H7 (cell line): Measurements from ENCODE around the gene NEUROG3. TPM values are rescaled to one million over a fixed set of nuclear protein-coding genes. Genes with fewer than 3 reads are reported as not detected.

Experiments
- DNase-seq: peaks from one replicate; pipeline ENCODE4 v3.0.0; 2012
- H3K27me3 ChIP-seq: 2 replicates; pipeline ENCODE4 v1.6.0; 2011; ENCODE audit warnings: mild to moderate bottlenecking, low read length; ENCODE audit not compliant: control insufficient read depth, insufficient read depth
- H3K36me3 ChIP-seq: replicated peaks from 2 replicates; pipeline ENCODE4 v1.5.1; 2011; ENCODE audit warnings: low read length; ENCODE audit not compliant: control insufficient read depth, insufficient read depth
- H3K4me3 ChIP-seq: 2 replicates; pipeline ENCODE4 v1.5.1; 2011; ENCODE audit warnings: low read depth, mild to moderate bottlenecking, control low read depth, low read length, moderate library complexity; ENCODE audit not compliant: insufficient read depth
- total RNA-seq: library from RNA; depleted of rRNA; stranded (reverse); fragments of >200 nt; shearing (Covaris generic); gene quantifications from 2 replicates; pipeline ENCODE4 v1.2.3, GENCODE V29; 2014; rRNA removed

Gene NEUROG3, protein sequence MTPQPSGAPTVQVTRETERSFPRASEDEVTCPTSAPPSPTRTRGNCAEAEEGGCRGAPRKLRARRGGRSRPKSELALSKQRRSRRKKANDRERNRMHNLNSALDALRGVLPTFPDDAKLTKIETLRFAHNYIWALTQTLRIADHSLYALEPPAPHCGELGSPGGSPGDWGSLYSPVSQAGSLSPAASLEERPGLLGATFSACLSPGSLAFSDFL
- total RNA-seq = 0.14 and 1.4 TPM in 2 replicates

DNA sequence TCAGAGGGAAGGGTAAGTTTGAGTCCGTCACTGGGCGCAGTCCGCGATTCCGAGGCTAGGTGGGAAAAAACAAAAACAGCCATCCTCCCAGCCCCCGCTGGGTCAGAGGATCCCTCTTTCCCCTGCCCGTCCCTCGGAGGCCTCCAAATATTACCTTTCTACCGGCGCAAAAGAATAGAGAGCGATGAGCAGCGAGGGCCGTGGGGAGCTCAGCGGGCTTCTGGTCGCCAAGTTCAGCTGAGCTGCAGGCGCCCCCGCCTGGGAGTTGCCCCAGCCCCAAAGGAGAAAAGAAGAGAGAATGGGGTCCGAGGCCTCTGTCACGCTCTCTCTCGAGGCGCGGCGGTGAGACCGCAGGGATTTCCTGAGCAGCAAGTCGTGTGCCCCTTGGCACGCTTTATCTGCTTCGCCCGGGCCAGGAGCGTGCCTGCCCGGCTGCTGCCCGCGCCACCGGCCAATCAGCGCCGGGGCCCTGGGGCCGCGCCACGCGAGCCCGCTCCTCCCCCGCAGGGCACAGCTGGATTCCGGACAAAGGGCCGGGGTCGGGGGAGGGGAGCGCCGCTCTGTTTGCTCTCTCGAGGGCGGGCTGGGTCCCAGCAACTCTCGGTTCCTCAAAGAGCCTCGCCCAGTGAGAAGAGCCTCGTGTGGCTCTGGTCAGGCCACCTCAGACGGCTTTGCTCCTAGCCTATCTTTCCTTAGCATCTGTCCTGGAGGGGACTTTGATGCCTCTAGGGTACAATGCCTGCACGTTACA lies at the start of gene NEUROG3:
Gene NEUROG3 (minus strand): TSS at position 367 of the 751 bp plus-strand sequence. CDS start 379 bp downstream, outside the sequence.
- Histone ChIP-seq H3K36me3 (no peaks in the 10 kb centered on the region), H3K27me3 (peaks cover 97% of the 10 kb centered on the region), H3K4me3 (peak within 1 kb of the TSS; percentile 39)
- DNase-seq = peak; percentile 89

DNA sequence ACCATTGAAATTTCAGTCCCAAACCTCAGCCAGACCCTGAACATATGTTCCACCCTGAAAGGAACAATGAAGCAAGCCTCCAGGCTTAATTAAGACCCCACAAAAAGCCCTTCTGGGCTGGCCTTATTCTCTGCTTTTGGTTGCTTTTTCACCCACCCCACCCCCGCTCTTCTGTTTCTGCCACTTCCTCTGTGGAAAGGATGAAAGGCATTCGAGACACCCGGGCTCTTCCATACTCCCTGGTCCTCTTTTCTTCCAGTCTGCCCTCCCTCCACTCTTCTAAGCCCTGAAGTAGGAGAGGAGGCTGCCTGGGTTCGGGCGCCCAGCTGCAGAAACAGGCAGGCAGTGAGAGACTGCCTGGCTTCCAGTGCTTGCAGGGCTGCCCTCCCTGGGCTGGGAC lies 47.4 kb upstream of the NEUROG3 start:
- Histone ChIP-seq H3K4me3 (no peak overlapping the region), H3K36me3 (no peaks in the 10 kb centered on the region), H3K27me3 (no peaks in the 10 kb centered on the region; the same call in 1 of the 2 replicates)
- DNase-seq = no peak

DNA sequence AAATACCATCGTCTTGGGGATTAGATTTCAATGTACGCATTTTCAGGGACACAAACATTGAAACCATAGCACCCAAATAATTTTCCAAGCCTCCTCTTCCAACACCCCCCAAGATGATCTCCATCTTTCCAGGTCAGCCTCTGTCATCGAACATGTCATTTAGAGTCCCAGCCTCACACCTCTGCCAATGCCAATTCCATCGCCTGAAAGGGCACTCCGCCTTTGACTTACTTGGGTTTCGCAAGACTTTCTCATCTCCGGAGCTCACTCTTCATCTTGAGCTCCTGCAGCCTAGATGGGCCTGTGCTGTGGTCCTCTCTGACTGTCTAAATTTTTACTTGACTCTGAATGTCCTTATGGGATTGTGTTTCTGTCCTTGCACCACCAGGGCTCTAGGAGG lies 46.4 kb upstream of the NEUROG3 start:
- Histone ChIP-seq H3K36me3 (no peaks in the 10 kb centered on the region), H3K27me3 (no peaks in the 10 kb centered on the region; the same call in 1 of the 2 replicates), H3K4me3 (no peak overlapping the region)
- no peak for DNase-seq

DNA sequence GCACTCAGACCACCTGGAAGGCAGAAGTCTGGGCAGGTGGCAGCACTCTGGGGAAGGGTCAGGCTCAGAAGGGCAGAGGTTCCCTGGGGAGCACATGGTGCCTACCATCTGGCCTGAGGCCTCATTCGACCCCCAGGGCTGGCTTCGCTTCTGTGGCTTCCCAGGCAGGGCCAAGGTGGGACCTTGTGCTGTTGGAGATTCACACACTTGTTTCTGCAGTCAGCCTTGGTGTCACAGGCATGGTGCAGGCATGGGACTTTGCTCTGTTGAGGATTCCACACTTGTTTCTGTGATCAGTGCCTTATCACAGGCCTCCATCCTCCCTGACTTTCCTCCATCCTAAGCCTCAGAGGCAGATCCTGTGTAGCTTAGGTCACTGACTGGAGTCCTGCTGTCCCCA lies 45.5 kb upstream of the NEUROG3 start:
- DNase-seq = no peak
- no peak overlapping the region for H3K4me3 ChIP-seq
- no peaks in the 10 kb centered on the region for H3K36me3 ChIP-seq
- H3K27me3 ChIP-seq = no peaks in the 10 kb centered on the region; the same call in 1 of the 2 replicates

DNA sequence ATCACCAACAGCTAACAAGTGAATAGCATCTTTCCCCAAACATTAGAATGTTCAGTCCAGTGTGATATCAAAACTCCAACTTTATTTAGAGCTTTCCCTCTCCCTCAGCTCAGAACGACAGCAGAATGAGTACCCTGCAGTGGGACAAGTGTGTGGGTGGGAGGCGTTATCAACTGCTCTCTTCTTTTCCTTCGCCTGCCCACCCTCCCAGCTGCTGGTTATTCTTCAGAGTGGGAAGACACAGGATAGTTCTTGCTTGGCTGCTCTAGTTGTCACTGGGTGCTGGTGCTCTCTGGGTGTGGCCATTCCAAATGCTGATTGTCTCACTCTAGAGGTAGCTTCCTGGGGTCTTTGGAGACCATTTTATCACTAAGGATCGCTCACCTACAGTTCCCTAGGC lies 43.1 kb upstream of the NEUROG3 start:
- H3K27me3 ChIP-seq = no peaks in the 10 kb centered on the region; the same call in none of the 2 replicates
- H3K4me3 ChIP-seq = no peak overlapping the region
- DNase-seq = no peak
- no peaks in the 10 kb centered on the region for H3K36me3 ChIP-seq

DNA sequence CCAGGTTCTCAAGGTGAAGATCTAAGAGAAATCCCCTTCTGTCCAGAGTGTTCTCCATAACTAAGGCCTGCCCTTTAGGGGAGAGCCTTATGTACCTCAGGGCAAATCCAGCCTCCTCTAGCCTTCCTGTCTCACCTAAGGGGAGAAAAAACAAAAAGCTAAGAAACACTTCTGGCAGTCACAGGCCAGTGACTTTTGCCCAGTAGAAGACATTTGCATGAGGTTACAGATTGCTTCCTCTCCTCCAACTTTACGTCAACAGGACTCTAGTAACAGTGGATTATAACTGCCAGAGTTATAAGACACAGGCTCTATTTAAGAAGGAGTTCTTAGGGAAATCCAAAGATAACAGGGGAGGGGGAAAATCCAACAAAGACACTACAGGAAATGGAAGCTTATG lies 40.9 kb upstream of the NEUROG3 start:
- DNase-seq = no peak
- Histone ChIP-seq H3K27me3 (no peaks in the 10 kb centered on the region; the same call in 1 of the 2 replicates), H3K36me3 (no peaks in the 10 kb centered on the region), H3K4me3 (no peak overlapping the region)

DNA sequence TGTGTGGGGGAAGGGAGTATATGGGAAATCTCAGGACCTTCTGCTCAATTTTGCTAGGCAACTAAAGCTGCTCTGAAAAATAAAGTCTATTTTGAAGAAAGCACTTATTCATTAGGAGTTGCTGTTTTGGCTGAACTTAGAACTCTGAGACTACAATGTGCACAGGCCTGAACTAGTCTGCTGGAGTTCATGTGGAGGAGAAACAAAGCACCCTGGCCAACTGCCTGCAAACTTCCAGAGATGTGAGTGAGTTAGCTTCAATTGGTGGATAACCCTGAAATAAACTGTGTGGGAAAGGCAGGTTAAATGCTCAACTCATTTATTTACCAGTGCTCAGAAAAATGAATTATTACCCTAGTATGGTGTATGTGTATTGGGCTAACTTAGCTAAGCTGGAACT lies 39.5 kb upstream of the NEUROG3 start:
- H3K36me3 ChIP-seq = no peaks in the 10 kb centered on the region
- H3K4me3 ChIP-seq = no peak overlapping the region
- H3K27me3 ChIP-seq = no peaks in the 10 kb centered on the region; the same call in 1 of the 2 replicates
- DNase-seq = no peak

DNA sequence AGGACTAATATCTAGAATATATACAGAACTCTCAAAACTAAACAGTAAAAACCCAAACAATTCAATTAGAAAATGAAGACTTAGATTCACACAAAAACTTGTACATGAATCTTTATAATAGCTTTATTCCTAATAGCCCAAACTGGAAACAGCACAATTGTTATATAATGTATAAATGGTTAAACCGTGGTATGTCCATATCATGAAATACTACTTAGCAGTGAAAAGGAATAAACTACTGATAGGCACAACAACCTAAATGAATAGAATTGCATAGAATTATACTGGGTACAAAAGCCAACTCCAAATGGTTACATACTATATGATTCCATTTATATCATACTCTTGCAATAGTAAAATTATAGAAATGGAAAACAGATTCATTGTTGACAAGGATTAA lies 35.9 kb upstream of the NEUROG3 start:
- DNase-seq = no peak
- no peak overlapping the region for H3K4me3 ChIP-seq
- no peaks in the 10 kb centered on the region for H3K36me3 ChIP-seq
- H3K27me3 ChIP-seq = no peaks in the 10 kb centered on the region; the same call in 1 of the 2 replicates

DNA sequence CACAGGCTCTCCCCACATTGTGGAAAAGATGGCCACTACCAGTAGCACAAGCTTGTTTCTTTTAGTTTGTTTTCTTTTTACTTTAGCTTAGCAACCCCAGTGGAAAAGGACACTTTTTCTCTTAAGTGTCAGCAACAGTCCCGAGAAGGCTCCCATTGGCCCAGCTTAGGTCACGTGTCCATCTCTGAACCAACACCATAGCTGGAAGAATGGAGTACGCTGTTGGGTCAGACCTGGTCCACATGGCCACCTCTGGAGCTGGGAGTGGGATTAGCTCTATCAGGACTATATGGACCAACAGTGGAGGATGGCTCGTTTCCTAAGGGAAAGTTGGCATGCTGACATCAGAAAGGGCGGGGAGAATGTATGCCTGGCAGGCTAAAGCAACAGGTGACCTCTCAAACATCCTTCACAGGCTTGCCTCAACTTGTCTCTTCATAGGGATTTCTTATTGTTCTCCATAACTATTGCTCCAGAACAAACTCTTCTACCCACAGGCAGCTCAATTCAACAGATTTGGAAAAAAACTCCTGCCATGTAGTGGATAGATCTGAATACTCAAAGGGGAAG lies 27.6 kb upstream of the NEUROG3 start:
- no peak for DNase-seq

DNA sequence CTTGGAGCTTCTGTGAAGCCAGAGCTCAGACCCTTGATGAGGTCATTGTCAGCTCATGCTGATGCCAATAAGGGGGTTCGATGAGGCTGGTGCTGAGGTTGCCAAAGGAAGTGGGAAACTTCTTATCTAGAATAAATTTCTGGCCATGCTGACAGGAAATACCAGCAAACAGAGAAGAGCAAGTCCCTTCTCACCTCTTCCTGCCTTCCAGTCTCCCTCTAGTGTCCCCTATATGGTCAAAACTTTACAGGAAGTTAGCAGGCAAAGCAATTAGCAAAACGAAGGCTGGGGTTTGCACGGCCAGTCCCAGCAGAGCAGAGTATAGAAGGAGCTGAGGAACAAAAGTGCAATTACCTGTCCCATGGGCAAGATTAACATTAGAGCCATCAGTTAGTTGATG lies 15.1 kb upstream of the NEUROG3 start:
- Histone ChIP-seq H3K4me3 (no peak overlapping the region), H3K36me3 (no peaks in the 10 kb centered on the region), H3K27me3 (peaks cover 13% of the 10 kb centered on the region)
- DNase-seq = peak; percentile 17

More for the DNA sequence above, 27.6 kb upstream of the NEUROG3 start:
- no peak overlapping the region for H3K4me3 ChIP-seq
- H3K36me3 ChIP-seq = no peaks in the 10 kb centered on the region
- H3K27me3 ChIP-seq = no peaks in the 10 kb centered on the region; the same call in 1 of the 2 replicates

DNA sequence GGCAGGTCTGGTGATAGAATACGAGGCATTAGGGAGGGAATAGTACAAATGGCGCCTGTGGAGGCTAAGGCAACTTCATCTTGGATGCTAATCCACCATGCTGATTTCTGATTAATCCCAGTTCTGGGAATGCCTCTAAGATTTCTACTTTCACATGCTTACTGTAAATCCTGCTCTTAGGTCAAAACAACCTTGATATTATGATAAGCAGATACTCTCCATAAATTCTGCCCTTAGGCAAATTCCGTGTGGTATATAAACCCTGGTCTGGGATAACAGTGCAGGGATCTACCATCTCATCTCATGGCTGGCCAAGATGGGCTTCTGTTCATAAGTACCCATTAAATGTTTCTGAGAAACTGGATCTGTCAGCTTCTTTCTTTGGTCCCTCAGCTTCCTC lies 11.4 kb upstream of the NEUROG3 start:
- Histone ChIP-seq H3K36me3 (no peaks in the 10 kb centered on the region), H3K27me3 (peaks cover 38% of the 10 kb centered on the region), H3K4me3 (no peak overlapping the region)
- DNase-seq = no peak

DNA sequence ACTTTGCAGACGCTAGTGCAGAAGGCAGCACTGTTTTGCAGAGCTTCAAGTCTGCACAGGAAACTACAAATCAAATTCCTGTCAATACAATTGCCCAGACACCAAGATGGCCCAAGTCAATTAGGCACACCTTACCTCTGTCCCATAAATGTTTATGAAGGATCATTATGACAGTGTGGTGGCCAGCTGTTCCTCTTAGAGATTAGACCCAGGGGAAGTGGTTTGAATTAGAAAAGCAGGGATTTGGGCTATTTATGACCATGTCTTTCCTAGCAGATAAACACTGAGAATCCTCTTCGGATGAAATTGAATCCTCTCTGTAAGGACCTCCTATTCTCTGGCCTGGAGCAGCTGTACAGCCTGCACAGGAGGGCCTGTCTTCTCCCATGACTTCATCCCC lies 9.9 kb upstream of the NEUROG3 start:
- DNase-seq = no peak
- no peak overlapping the region for H3K4me3 ChIP-seq
- no peaks in the 10 kb centered on the region for H3K36me3 ChIP-seq
- H3K27me3 ChIP-seq = peaks cover 53% of the 10 kb centered on the region

DNA sequence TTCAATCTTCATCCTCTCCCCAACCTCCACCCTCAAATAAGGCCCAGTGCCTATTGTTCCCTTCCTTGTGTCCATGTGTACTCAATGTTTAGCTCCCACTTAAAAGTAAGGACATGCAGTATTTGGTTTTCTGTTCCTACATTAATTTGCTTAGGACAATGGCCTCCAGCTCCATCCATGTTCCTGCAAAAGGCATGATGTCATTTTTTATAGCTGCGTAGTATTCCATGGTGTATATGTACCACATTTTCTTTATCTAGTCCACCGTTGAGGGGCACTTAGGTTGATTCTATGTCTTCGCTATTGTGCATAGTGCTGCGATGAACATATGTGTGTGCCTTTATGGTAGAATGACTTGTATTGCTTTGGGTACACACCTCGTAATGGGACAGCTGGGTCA lies 7.2 kb upstream of the NEUROG3 start:
- H3K4me3 ChIP-seq = no peak overlapping the region
- no peak for DNase-seq
- no peaks in the 10 kb centered on the region for H3K36me3 ChIP-seq
- H3K27me3 ChIP-seq = peaks cover 78% of the 10 kb centered on the region

DNA sequence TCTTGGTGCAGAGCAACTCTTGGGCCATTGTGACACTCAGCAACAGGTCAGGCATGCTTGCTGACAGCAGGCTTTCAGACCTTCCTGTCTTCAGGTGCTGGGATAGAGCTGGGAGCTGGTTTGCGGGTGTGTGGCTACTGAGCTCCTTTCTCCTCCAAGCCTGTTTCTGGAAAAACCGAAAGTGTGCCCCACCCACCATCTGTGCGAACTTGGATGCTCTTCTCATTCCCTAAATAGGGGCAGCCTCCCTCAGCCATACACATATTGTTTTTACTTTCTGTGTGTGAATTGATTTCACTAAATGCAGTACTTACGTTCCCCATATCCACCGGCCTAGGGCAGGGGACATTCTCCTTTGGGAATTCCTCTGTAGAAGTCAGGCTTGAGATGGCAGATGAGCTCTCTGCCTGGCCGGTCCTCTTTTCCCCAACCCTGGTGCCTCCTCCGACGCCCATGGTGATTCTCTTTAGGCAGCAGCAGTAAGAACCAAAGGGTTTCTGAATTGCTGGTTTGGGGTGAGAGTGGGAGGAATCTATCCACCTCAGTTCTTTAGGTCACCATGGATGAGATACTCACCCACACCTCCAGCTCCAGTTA lies 6.3 kb upstream of the NEUROG3 start:
- no peak for DNase-seq
- H3K27me3 ChIP-seq = peaks cover 86% of the 10 kb centered on the region
- no peak overlapping the region for H3K4me3 ChIP-seq
- H3K36me3 ChIP-seq = no peaks in the 10 kb centered on the region
